Measurements from ENCODE around the gene PPARD. TPM values are rescaled to one million over a fixed set of nuclear protein-coding genes. Genes with fewer than 3 reads are reported as not detected.

Gene PPARD
- polyA plus RNA-seq, 4 donors = 7.8 to 29.4 (median 13.8) TPM

GRCh38 chr6:35439308-35439707, 97.0 kb downstream of the PPARD start:
- peaks cover 0 to 18% (median 7%) of the 10 kb centered on the region in 3 donors for H3K4me1 ChIP-seq (ENCODE audit: control insufficient read depth in 3 of 3, insufficient read depth in 2 of 3, low read depth in 1 of 3, low read length in 2 of 3)
- no peak overlapping the region for H3K4me3 ChIP-seq (ENCODE audit: low read depth in 1 of 3, low read length in 3 of 3)
- no peaks in the 10 kb centered on the region for H3K9me3 ChIP-seq (ENCODE audit: control insufficient read depth in 2 of 2, insufficient read depth in 1 of 2, low read depth in 1 of 2, low read length in 1 of 2)
- 31 to 41% (median 38%) methylated on average over 3 of the region's 3 CpGs for WGBS, 3 donors
- H3K27me3 ChIP-seq (ENCODE audit: control insufficient read depth in 3 of 3, insufficient read depth in 3 of 3, low read length in 3 of 3) = no peaks in the 10 kb centered on the region
- FAIRE-seq (no peak), DNase-seq (no peak)
- H3K27ac ChIP-seq (ENCODE audit: low read depth in 1 of 3, low read length in 2 of 3) = no peak overlapping the region
- H3K36me3 ChIP-seq (ENCODE audit: control insufficient read depth in 3 of 3, insufficient read depth in 2 of 3, low read depth in 1 of 3, low read length in 3 of 3) = no peaks in the 10 kb centered on the region

- H3K4me1 ChIP-seq (ENCODE audit: control insufficient read depth in 3 of 3, insufficient read depth in 2 of 3, low read depth in 1 of 3, low read length in 2 of 3) = peaks cover 0 to 6% (median 4%) of the 10 kb centered on the region in 3 donors
- no peak overlapping the region for H3K4me3 ChIP-seq (ENCODE audit: low read depth in 1 of 3, low read length in 3 of 3)
- FAIRE-seq = no peak
- no peaks in the 10 kb centered on the region for H3K27me3 ChIP-seq (ENCODE audit: control insufficient read depth in 3 of 3, insufficient read depth in 3 of 3, low read length in 3 of 3)
- no peak for DNase-seq
- H3K9me3 ChIP-seq (ENCODE audit: control insufficient read depth in 2 of 2, insufficient read depth in 1 of 2, low read depth in 1 of 2, low read length in 1 of 2) = no peaks in the 10 kb centered on the region
- WGBS, 3 donors = 68 to 86% (median 75%) methylated on average over 3 of the region's 3 CpGs
- no peaks in the 10 kb centered on the region for H3K36me3 ChIP-seq (ENCODE audit: control insufficient read depth in 3 of 3, insufficient read depth in 2 of 3, low read depth in 1 of 3, low read length in 3 of 3)
- H3K27ac ChIP-seq (ENCODE audit: low read depth in 1 of 3, low read length in 2 of 3) = no peak overlapping the region
These were observed 98.8 kb downstream of the PPARD start for GRCh38 chr6:35441205-35441604.

GRCh38 chr6:35441642-35442041, 99.3 kb downstream of the PPARD start:
- DNase-seq (no peak), FAIRE-seq (no peak)
- Histone ChIP-seq H3K9me3 (ENCODE audit: control insufficient read depth in 2 of 2, insufficient read depth in 1 of 2, low read depth in 1 of 2, low read length in 1 of 2) (no peaks in the 10 kb centered on the region), H3K36me3 (ENCODE audit: control insufficient read depth in 3 of 3, insufficient read depth in 2 of 3, low read depth in 1 of 3, low read length in 3 of 3) (no peaks in the 10 kb centered on the region), H3K27ac (ENCODE audit: low read depth in 1 of 3, low read length in 2 of 3) (no peak overlapping the region), H3K4me3 (ENCODE audit: low read depth in 1 of 3, low read length in 3 of 3) (no peak overlapping the region), H3K27me3 (ENCODE audit: control insufficient read depth in 3 of 3, insufficient read depth in 3 of 3, low read length in 3 of 3) (no peaks in the 10 kb centered on the region), H3K4me1 (ENCODE audit: control insufficient read depth in 3 of 3, insufficient read depth in 2 of 3, low read depth in 1 of 3, low read length in 2 of 3) (peaks cover 0 to 2% (median 0%) of the 10 kb centered on the region in 3 donors)
- 86 to 98% (median 94%) methylated on average over 4 of the region's 4 CpGs for WGBS, 3 donors

GRCh38 chr6:35442693-35443092, 100.3 kb downstream of the PPARD start:
- Histone ChIP-seq H3K9me3 (ENCODE audit: control insufficient read depth in 2 of 2, insufficient read depth in 1 of 2, low read depth in 1 of 2, low read length in 1 of 2) (no peaks in the 10 kb centered on the region), H3K36me3 (ENCODE audit: control insufficient read depth in 3 of 3, insufficient read depth in 2 of 3, low read depth in 1 of 3, low read length in 3 of 3) (no peaks in the 10 kb centered on the region), H3K4me3 (ENCODE audit: low read depth in 1 of 3, low read length in 3 of 3) (no peak overlapping the region), H3K4me1 (ENCODE audit: control insufficient read depth in 3 of 3, insufficient read depth in 2 of 3, low read depth in 1 of 3, low read length in 2 of 3) (no peaks in the 10 kb centered on the region), H3K27me3 (ENCODE audit: control insufficient read depth in 3 of 3, insufficient read depth in 3 of 3, low read length in 3 of 3) (no peaks in the 10 kb centered on the region), H3K27ac (ENCODE audit: low read depth in 1 of 3, low read length in 2 of 3) (no peak overlapping the region)
- WGBS, 3 donors = 83 to 89% (median 83%) methylated on average over 5 of the region's 5 CpGs
- DNase-seq (no peak), FAIRE-seq (no peak)

- FAIRE-seq = no peak
- Histone ChIP-seq H3K27me3 (ENCODE audit: control insufficient read depth in 3 of 3, insufficient read depth in 3 of 3, low read length in 3 of 3) (no peaks in the 10 kb centered on the region), H3K27ac (ENCODE audit: low read depth in 1 of 3, low read length in 2 of 3) (no peak overlapping the region), H3K4me3 (ENCODE audit: low read depth in 1 of 3, low read length in 3 of 3) (no peak overlapping the region), H3K9me3 (ENCODE audit: control insufficient read depth in 2 of 2, insufficient read depth in 1 of 2, low read depth in 1 of 2, low read length in 1 of 2) (no peaks in the 10 kb centered on the region), H3K36me3 (ENCODE audit: control insufficient read depth in 3 of 3, insufficient read depth in 2 of 3, low read depth in 1 of 3, low read length in 3 of 3) (no peaks in the 10 kb centered on the region), H3K4me1 (ENCODE audit: control insufficient read depth in 3 of 3, insufficient read depth in 2 of 3, low read depth in 1 of 3, low read length in 2 of 3) (no peaks in the 10 kb centered on the region)
- no peak for DNase-seq
- WGBS, 3 donors = 90 to 93% (median 90%) methylated on average over 9 of the region's 9 CpGs
These were observed 101.1 kb downstream of the PPARD start for GRCh38 chr6:35443341-35444030.

GRCh38 chr6:35445691-35446090, 103.3 kb downstream of the PPARD start:
- Histone ChIP-seq H3K4me3 (ENCODE audit: low read depth in 1 of 3, low read length in 3 of 3) (no peak overlapping the region), H3K9me3 (ENCODE audit: control insufficient read depth in 2 of 2, insufficient read depth in 1 of 2, low read depth in 1 of 2, low read length in 1 of 2) (no peaks in the 10 kb centered on the region), H3K27ac (ENCODE audit: low read depth in 1 of 3, low read length in 2 of 3) (no peak overlapping the region), H3K36me3 (ENCODE audit: control insufficient read depth in 3 of 3, insufficient read depth in 2 of 3, low read depth in 1 of 3, low read length in 3 of 3) (no peaks in the 10 kb centered on the region), H3K4me1 (ENCODE audit: control insufficient read depth in 3 of 3, insufficient read depth in 2 of 3, low read depth in 1 of 3, low read length in 2 of 3) (no peaks in the 10 kb centered on the region), H3K27me3 (ENCODE audit: control insufficient read depth in 3 of 3, insufficient read depth in 3 of 3, low read length in 3 of 3) (no peaks in the 10 kb centered on the region)
- DNase-seq = no peak
- FAIRE-seq = no peak
- 50 to 64% (median 52%) methylated on average over 7 of the region's 7 CpGs for WGBS, 3 donors

- 71 to 80% (median 75%) methylated on average over 7 of the region's 7 CpGs for WGBS, 3 donors
- DNase-seq (no peak), FAIRE-seq (no peak)
- Histone ChIP-seq H3K4me1 (ENCODE audit: control insufficient read depth in 3 of 3, insufficient read depth in 2 of 3, low read depth in 1 of 3, low read length in 2 of 3) (peaks cover 0 to 12% (median 0%) of the 10 kb centered on the region in 3 donors), H3K27ac (ENCODE audit: low read depth in 1 of 3, low read length in 2 of 3) (no peak overlapping the region), H3K9me3 (ENCODE audit: control insufficient read depth in 2 of 2, insufficient read depth in 1 of 2, low read depth in 1 of 2, low read length in 1 of 2) (no peaks in the 10 kb centered on the region), H3K36me3 (ENCODE audit: control insufficient read depth in 3 of 3, insufficient read depth in 2 of 3, low read depth in 1 of 3, low read length in 3 of 3) (no peaks in the 10 kb centered on the region), H3K4me3 (ENCODE audit: low read depth in 1 of 3, low read length in 3 of 3) (no peak overlapping the region), H3K27me3 (ENCODE audit: control insufficient read depth in 3 of 3, insufficient read depth in 3 of 3, low read length in 3 of 3) (no peaks in the 10 kb centered on the region)
These were observed 105.8 kb downstream of the PPARD start for GRCh38 chr6:35448191-35448590.

- 23 to 34% (median 28%) methylated on average over 14 of the region's 14 CpGs for WGBS, 3 donors
- DNase-seq = peak; percentile 74 to 75
These were observed 107.0 kb downstream of the PPARD start for GRCh38 chr6:35449287-35449881.

More at GRCh38 chr6:35449287-35449881, 107.0 kb downstream of the PPARD start:
- Histone ChIP-seq H3K36me3 (ENCODE audit: control insufficient read depth in 3 of 3, insufficient read depth in 2 of 3, low read depth in 1 of 3, low read length in 3 of 3) (peaks cover 0 to 2% (median 0%) of the 10 kb centered on the region in 3 donors), H3K27me3 (ENCODE audit: control insufficient read depth in 3 of 3, insufficient read depth in 3 of 3, low read length in 3 of 3) (no peaks in the 10 kb centered on the region), H3K9me3 (ENCODE audit: control insufficient read depth in 2 of 2, insufficient read depth in 1 of 2, low read depth in 1 of 2, low read length in 1 of 2) (no peaks in the 10 kb centered on the region), H3K4me3 (ENCODE audit: low read depth in 1 of 3, low read length in 3 of 3) (no peak overlapping the region), H3K27ac (ENCODE audit: low read depth in 1 of 3, low read length in 2 of 3) (no peak overlapping the region), H3K4me1 (ENCODE audit: control insufficient read depth in 3 of 3, insufficient read depth in 2 of 3, low read depth in 1 of 3, low read length in 2 of 3) (peaks cover 0 to 17% (median 0%) of the 10 kb centered on the region in 3 donors)
- no peak for FAIRE-seq

All from small intestine (tissue), 7 donors.